NT2/D1 (cell line): ENCODE measurements around the gene DAPK1.

Experiments used
- SUZ12 ChIP-seq: IDR thresholded peaks from 2 replicates; pipeline ENCODE4 v1.6.1; 2011; ENCODE audit not compliant: insufficient read length, insufficient read depth; ENCODE audit errors: extremely low read depth
- ZNF274 ChIP-seq: IDR thresholded peaks from 2 replicates; pipeline ENCODE4 v1.6.1; 2011; ENCODE audit warnings: mild to moderate bottlenecking, low read depth, low read length

DNA sequence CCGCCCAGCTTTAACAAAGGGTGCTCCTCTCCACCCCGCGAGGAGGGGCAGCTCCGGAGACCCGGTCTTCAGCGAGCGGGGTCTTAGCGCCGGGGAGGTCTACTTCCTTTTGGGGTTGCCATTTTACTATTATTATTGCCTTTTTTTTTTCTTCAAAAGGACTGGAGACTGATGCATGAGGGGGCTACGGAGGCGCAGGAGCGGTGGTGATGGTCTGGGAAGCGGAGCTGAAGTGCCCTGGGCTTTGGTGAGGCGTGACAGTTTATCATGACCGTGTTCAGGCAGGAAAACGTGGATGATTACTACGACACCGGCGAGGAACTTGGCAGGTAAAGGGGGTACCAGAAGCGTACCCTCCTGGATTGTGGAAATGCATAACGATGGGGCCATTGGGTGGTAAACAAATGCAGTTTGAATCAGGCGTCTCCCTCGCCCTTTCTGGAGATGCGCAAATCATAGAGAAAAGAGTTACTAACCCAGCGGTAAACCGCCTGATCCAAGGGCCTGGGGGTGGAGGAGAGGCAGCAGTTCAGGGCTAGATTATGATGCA, 1.2 kb downstream of the DAPK1 start:
- TF ChIP-seq SUZ12, result no peak
- TF ChIP-seq ZNF274, result no peak
